ENCODE measurements around the gene ZNF410. TPM values are rescaled to one million over a fixed set of nuclear protein-coding genes. Genes with fewer than 3 reads are reported as not detected.

The ZNF410 gene, protein sequence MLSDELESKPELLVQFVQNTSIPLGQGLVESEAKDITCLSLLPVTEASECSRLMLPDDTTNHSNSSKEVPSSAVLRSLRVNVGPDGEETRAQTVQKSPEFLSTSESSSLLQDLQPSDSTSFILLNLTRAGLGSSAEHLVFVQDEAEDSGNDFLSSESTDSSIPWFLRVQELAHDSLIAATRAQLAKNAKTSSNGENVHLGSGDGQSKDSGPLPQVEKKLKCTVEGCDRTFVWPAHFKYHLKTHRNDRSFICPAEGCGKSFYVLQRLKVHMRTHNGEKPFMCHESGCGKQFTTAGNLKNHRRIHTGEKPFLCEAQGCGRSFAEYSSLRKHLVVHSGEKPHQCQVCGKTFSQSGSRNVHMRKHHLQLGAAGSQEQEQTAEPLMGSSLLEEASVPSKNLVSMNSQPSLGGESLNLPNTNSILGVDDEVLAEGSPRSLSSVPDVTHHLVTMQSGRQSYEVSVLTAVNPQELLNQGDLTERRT
- total RNA-seq (2016; rRNA removed; fragmentation: Illumina TruSeq; extraction: Trizol), result 44.3 and 55.2 TPM in 2 replicates
- 21.4 and 23.4 TPM in 2 replicates for total RNA-seq (2016; cell fraction: cytosol; rRNA removed; fragmentation: Illumina TruSeq; extraction: Trizol; ENCODE audit: low read depth)
- total RNA-seq (2016; cell fraction: insoluble cytoplasmic fraction; rRNA removed; fragmentation: Illumina TruSeq; extraction: Trizol), result 42.4 and 52.0 TPM in 2 replicates
- 35.8 and 38.6 TPM in 2 replicates for total RNA-seq (2016; cell fraction: membrane; rRNA removed; fragmentation: Illumina TruSeq; extraction: Trizol)
- total RNA-seq (2016; cell fraction: nucleus; rRNA removed; fragmentation: Illumina TruSeq; extraction: Trizol), result 29.8 and 35.0 TPM in 2 replicates
- 16.7 and 19.2 TPM in 2 replicates for polyA plus RNA-seq (2011; rRNA removed)
- polyA plus RNA-seq (2011; cell fraction: cytosol; rRNA removed), result 11.8 and 16.6 TPM in 2 replicates
- 13.9 and 14.4 TPM in 2 replicates for polyA plus RNA-seq (2011; cell fraction: nucleus; rRNA removed)
- polyA plus RNA-seq (2012), result 15.0 and 16.3 TPM in 2 replicates
- polyA plus RNA-seq (2016; cell fraction: cytosol; fragmentation: Illumina TruSeq; extraction: Trizol; ENCODE audit: low read depth), result 6.5 and 8.8 TPM in 2 replicates
- 39.1 and 41.1 TPM in 2 replicates for polyA plus RNA-seq (2016; cell fraction: insoluble cytoplasmic fraction; fragmentation: Illumina TruSeq; extraction: Trizol; ENCODE audit: low read depth)
- polyA plus RNA-seq (2016; cell fraction: membrane; fragmentation: Illumina TruSeq; extraction: Trizol; ENCODE audit: low read depth), result 14.5 and 15.3 TPM in 2 replicates
- 25.2 and 27.6 TPM in 2 replicates for polyA plus RNA-seq (2016; cell fraction: nucleus; fragmentation: Illumina TruSeq; extraction: Trizol; ENCODE audit: insufficient read depth, low read depth)
- 19.2 and 45.6 TPM in 2 replicates for polyA minus RNA-seq (2011; rRNA and poly(A)+ RNA removed; ENCODE audit: low replicate concordance)
- polyA minus RNA-seq (2011; cell fraction: cytosol; rRNA and poly(A)+ RNA removed), result 12.9 TPM in 2 replicates
- 42.2 and 57.8 TPM in 2 replicates for polyA minus RNA-seq (2011; cell fraction: nucleus; rRNA and poly(A)+ RNA removed)
- percentile 78 among the genes with signal in this experiment for Bru-seq, nascent RNA
- percentile 75 among the genes with signal in this experiment for BruChase-seq, experiment 1, labeled RNA remaining after a 6-hour chase
- BruChase-seq, experiment 2, labeled RNA remaining after a 2-hour chase, result percentile 70 among the genes with signal in this experiment
- long read RNA-seq, experiment 1, transcript ZNF410-201 (11 exons, 2,293 nt), result major isoform, 20 of 59 reads
- long read RNA-seq, experiment 1, transcript ZNF410-211 (12 exons, 2,601 nt), result minor isoform, 18 of 59 reads
- long read RNA-seq, experiment 1, partial matches to known transcripts, result 10 of 59 reads
- long read RNA-seq, experiment 1, other reads (novel, unspliced or antisense), result 10 of 59 reads
- long read RNA-seq, experiment 2, transcript ZNF410-201 (11 exons, 2,293 nt), result minor isoform, 7 of 59 reads
- long read RNA-seq, experiment 2, transcript ZNF410-211 (12 exons, 2,601 nt), result major isoform, 14 of 59 reads
- long read RNA-seq, experiment 2, partial matches to known transcripts, result 18 of 59 reads
- long read RNA-seq, experiment 2, other reads (novel, unspliced or antisense), result 18 of 59 reads

GRCh38 chr14:73886449-73887317 lies at the start of gene ZNF410:
ZNF410 (plus strand) TSS chr14:73886859; CDS start chr14:73892176, 5,317 bp downstream.
- Histone ChIP-seq H3K36me3 (replicated peaks in 1 of 2; ENCODE audit: control insufficient read depth in 1 of 2, insufficient read depth in 2 of 2, low read length in 2 of 2) (0 out of 5 replicates have a peak, but pooled peaks cover 0 to 3% of the 10 kb centered on the region in 2 experiments), H3K9ac (ENCODE audit: insufficient read depth, low read depth, low read length) (peak within 1 kb of the TSS; percentile 90), H4K20me1 (ENCODE audit: insufficient read depth, low read length) (0 out of 2 replicates have a peak, but pooled peaks cover 8% of the 10 kb centered on the region), H3K4me3 (replicated peaks in 1 of 3; ENCODE audit: insufficient read depth in 1 of 3, low read depth in 2 of 3, low read length in 3 of 3) (peak within 1 kb of the TSS; percentile 65 to 99 (median 90)), H3K79me2 (ENCODE audit: insufficient read depth, low read length) (peaks cover 45% of the 10 kb centered on the region), H3K9me3 (ENCODE audit: low read length) (no peaks in the 10 kb centered on the region), H3K4me2 (ENCODE audit: low read depth, low read length) (peak within 1 kb of the TSS; percentile 87), H3K27ac (ENCODE audit: extremely low read length, insufficient read depth, low read length) (peak within 1 kb of the TSS; percentile 88), H2AFZ (ENCODE audit: low read length) (peak within 1 kb of the TSS; percentile 84), H3K4me1 (ENCODE audit: insufficient read depth, low read length) (peaks cover 35% of the 10 kb centered on the region), H3K27me3 (ENCODE audit: control insufficient read depth in 1 of 2, insufficient read depth in 2 of 2, low read length in 2 of 2) (no peaks in the 10 kb centered on the region)
- CTCF ChIA-PET (ENCODE audit: low intra/inter-chr PET ratio, low total read pairs), result no interaction called here
- DNase-seq (ENCODE audit: low spot score) (peak; percentile 90), ATAC-seq (peak; percentile 98), FAIRE-seq (peak; percentile 8)
- POLR2A ChIA-PET, result interaction anchor here (0.7 to 3.0 kb wide), 25 partner anchors 11 to 319 kb away, joined by 3 to 56 read pairs (median 4); partner anchors contain the start of genes ALDH6A1, BBOF1, COQ6 and ENTPD5
- intact Hi-C loops (cut with micrococcal nuclease; ENCODE audit: unreplicated experiment) (loop anchor here (1.0 to 5.0 kb wide), 3 partner anchors 36 to 126 kb away; partner anchors contain the start of gene PTGR2), in situ Hi-C loops (cut with HindIII; ENCODE audit: extremely low pct_ligation_motif_present, low pct_unique_long_range_greater_than_20kb) (no loop called here)
- 1% methylated on average over 15 of the region's 65 CpGs for WGBS (ENCODE audit: low lambda C conversion rate)
- no TSS peak for BruUV-seq (replicated peaks)
- 0 out of 2 replicates have a peak, but pooled peaks have one; percentile 61 for TF ChIP-seq EEA1 (CRISPR knock-in tag; IDR thresholded peaks at IDR 0.05; ENCODE audit: borderline replicate concordance)
- TF ChIP-seq ZBTB20 (CRISPR knock-in tag; IDR thresholded peaks at IDR 0.05; ENCODE audit: borderline replicate concordance, low read depth), result peak; percentile 66; the same call in 1 of the 2 replicates
- TF ChIP-seq ZNF318 (CRISPR knock-in tag; IDR thresholded peaks at IDR 0.05), result no peak
- no peak for TF ChIP-seq ZNF720 (CRISPR knock-in tag; IDR thresholded peaks at IDR 0.05)
- peak; percentile 96 for TF ChIP-seq ZSCAN21 (CRISPR knock-in tag; IDR thresholded peaks at IDR 0.05; ENCODE audit: borderline replicate concordance)

Measured in HepG2 (cell line).